WTC11 (cell line): Measurements from ENCODE around the gene TACR1. TPM values are rescaled to one million over a fixed set of nuclear protein-coding genes. Genes with fewer than 3 reads are reported as not detected.
A peak's percentile ranks its signal among the peaks of the same experiment; 100 is the strongest.

Experiments used
- ATAC-seq: fragments of 200-7000 bp; cut with Tn5 transposase; 2 replicates; pipeline ENCODE4 v1.10.0; 2021; ENCODE audit warnings: mild to moderate bottlenecking, moderate library complexity
- CTCF ChIA-PET: fragments of 300-600 bp; sonication (Branson Sonifier 250); formaldehyde crosslinking; loops from one replicate; lab custom pipeline; 2021; ENCODE audit warnings: antibody characterized with exemption; lab: Charles Lee
- POLR2A ChIA-PET: fragments of 350-600 bp; sonication (Branson Sonifier 250); formaldehyde crosslinking; loops from one replicate; lab custom pipeline; 2021; ENCODE audit warnings: antibody characterized with exemption; lab: Charles Lee
- DNase-seq: peaks from one replicate; pipeline ENCODE4 v3.0.0; 2021; ENCODE audit warnings: low spot score
- H3K27ac Mint-ChIP-seq: 2 replicates; pipeline ENCODE4 v1.8.0; 2021; ENCODE audit warnings: mixed read lengths
- H3K27me3 Mint-ChIP-seq: 2 replicates; pipeline ENCODE4 v1.8.0; 2021; ENCODE audit warnings: low read depth, mild to moderate bottlenecking, moderate library complexity, mixed read lengths
- H3K36me3 Mint-ChIP-seq: 2 replicates; pipeline ENCODE4 v1.8.0; 2021; ENCODE audit warnings: mixed read lengths
- H3K4me1 Mint-ChIP-seq: 2 replicates; pipeline ENCODE4 v1.8.0; 2022; ENCODE audit warnings: mixed read lengths
- H3K4me3 Mint-ChIP-seq: 2 replicates; pipeline ENCODE4 v1.8.0; 2021; ENCODE audit warnings: mild to moderate bottlenecking, moderate library complexity, mixed read lengths
- H3K9me3 Mint-ChIP-seq: 2 replicates; pipeline ENCODE4 v1.8.0; 2021; ENCODE audit warnings: mixed read lengths
- ELF4 ChIP-seq: sonication (generic); formaldehyde crosslinking; IDR thresholded peaks from 2 replicates; pipeline ENCODE4 v1.8.1; 2022; ENCODE audit warnings: low read depth, mild to moderate bottlenecking, moderate library complexity, missing genetic modification reagents
- EMX1 ChIP-seq: fragments of 250-450 bp; sonication (Bioruptor Pico); IDR thresholded peaks from 2 replicates; pipeline ENCODE4 v1.8.0; 2021; ENCODE audit warnings: mild to moderate bottlenecking
- ETV6 ChIP-seq: sonication (generic); formaldehyde crosslinking; IDR thresholded peaks from 2 replicates; pipeline ENCODE4 v1.8.1; 2022; ENCODE audit warnings: mild to moderate bottlenecking, missing genetic modification reagents
- FOXK1 ChIP-seq: sonication (generic); formaldehyde crosslinking; IDR thresholded peaks from 2 replicates; pipeline ENCODE4 v1.8.0; 2022; ENCODE audit warnings: mild to moderate bottlenecking, moderate library complexity, missing genetic modification reagents
- KAT7 ChIP-seq: sonication (generic); formaldehyde crosslinking; IDR thresholded peaks from 2 replicates; pipeline ENCODE4 v1.8.1; 2023; ENCODE audit warnings: missing genetic modification reagents, mild to moderate bottlenecking, borderline replicate concordance
- MAX ChIP-seq: sonication (generic); formaldehyde crosslinking; IDR thresholded peaks from 2 replicates; pipeline ENCODE4 v1.8.0; 2022; ENCODE audit warnings: mild to moderate bottlenecking, missing genetic modification reagents
- MYBL2 ChIP-seq: sonication (generic); formaldehyde crosslinking; IDR thresholded peaks from 2 replicates; pipeline ENCODE4 v1.8.1; 2023; ENCODE audit warnings: mild to moderate bottlenecking, moderate library complexity, missing genetic modification reagents
- NFE2L1 ChIP-seq: sonication (generic); formaldehyde crosslinking; IDR thresholded peaks from 2 replicates; pipeline ENCODE4 v1.8.1; 2023; ENCODE audit warnings: missing genetic modification reagents
- NR3C1 ChIP-seq: sonication (generic); formaldehyde crosslinking; conservative IDR thresholded peaks from 2 replicates; pipeline ENCODE4 v1.8.1; 2023; ENCODE audit warnings: low read depth, mild to moderate bottlenecking, missing genetic modification reagents
- SP1 ChIP-seq: sonication (generic); formaldehyde crosslinking; conservative IDR thresholded peaks from 2 replicates; pipeline ENCODE4 v1.8.1; 2022; ENCODE audit warnings: missing genetic modification reagents
- STAT6 ChIP-seq: sonication (generic); formaldehyde crosslinking; conservative IDR thresholded peaks from 2 replicates; pipeline ENCODE4 v1.8.1; 2023; ENCODE audit warnings: mild to moderate bottlenecking, low read depth, missing genetic modification reagents, moderate library complexity
- TCF7 ChIP-seq: sonication (generic); formaldehyde crosslinking; IDR thresholded peaks from 2 replicates; pipeline ENCODE4 v1.8.0; 2022; ENCODE audit warnings: mild to moderate bottlenecking, low read depth, missing genetic modification reagents, moderate library complexity
- TEAD1 ChIP-seq: sonication (generic); formaldehyde crosslinking; IDR thresholded peaks from 2 replicates; pipeline ENCODE4 v1.8.0; 2022; ENCODE audit warnings: mild to moderate bottlenecking, missing genetic modification reagents
- ZNF121 ChIP-seq: sonication (generic); formaldehyde crosslinking; IDR thresholded peaks from 2 replicates; pipeline ENCODE4 v1.8.0; 2023; ENCODE audit warnings: missing genetic modification reagents
- ZNF317 ChIP-seq: sonication (generic); formaldehyde crosslinking; IDR thresholded peaks from 2 replicates; pipeline ENCODE4 v1.8.1; 2023; ENCODE audit warnings: low read depth, mild to moderate bottlenecking, moderate library complexity, missing genetic modification reagents, borderline replicate concordance
- ZNF416 ChIP-seq: fragments of 250-450 bp; sonication (Bioruptor Pico); IDR thresholded peaks from 2 replicates; pipeline ENCODE4 v1.9.0; 2021; ENCODE audit warnings: mild to moderate bottlenecking, inconsistent platforms
- total RNA-seq: library from RNA; stranded (reverse); gene quantifications from 3 replicates; pipeline ENCODE4 v1.2.3, GENCODE V29; 2021
- TF ChIP-seq, protein P1 (sequence below): sonication (generic); formaldehyde crosslinking; IDR thresholded peaks from 2 replicates; pipeline ENCODE4 v1.8.0; 2022; ENCODE audit warnings: mild to moderate bottlenecking, missing genetic modification reagents
- TF ChIP-seq, protein P2 (sequence below): sonication (generic); formaldehyde crosslinking; IDR thresholded peaks from 2 replicates; pipeline ENCODE4 v1.8.0; 2022; ENCODE audit warnings: mild to moderate bottlenecking, missing genetic modification reagents
- TF ChIP-seq, protein P3 (sequence below): sonication (generic); formaldehyde crosslinking; IDR thresholded peaks from 2 replicates; pipeline ENCODE4 v1.8.1; 2023; ENCODE audit warnings: mild to moderate bottlenecking, missing genetic modification reagents, borderline replicate concordance
- TF ChIP-seq, protein P4 (sequence below): fragments of 200-600 bp; IDR thresholded peaks from 2 replicates; pipeline ENCODE4 v1.8.0; 2022; ENCODE audit warnings: antibody characterized with exemption
- TF ChIP-seq, protein P5 (sequence below): sonication (generic); formaldehyde crosslinking; IDR thresholded peaks from 2 replicates; pipeline ENCODE4 v1.8.1; 2022; ENCODE audit warnings: mild to moderate bottlenecking, moderate library complexity, missing genetic modification reagents

The TACR1 gene
- total RNA-seq, 1 experiment from 2014 or later = 0.13 TPM

DNA sequence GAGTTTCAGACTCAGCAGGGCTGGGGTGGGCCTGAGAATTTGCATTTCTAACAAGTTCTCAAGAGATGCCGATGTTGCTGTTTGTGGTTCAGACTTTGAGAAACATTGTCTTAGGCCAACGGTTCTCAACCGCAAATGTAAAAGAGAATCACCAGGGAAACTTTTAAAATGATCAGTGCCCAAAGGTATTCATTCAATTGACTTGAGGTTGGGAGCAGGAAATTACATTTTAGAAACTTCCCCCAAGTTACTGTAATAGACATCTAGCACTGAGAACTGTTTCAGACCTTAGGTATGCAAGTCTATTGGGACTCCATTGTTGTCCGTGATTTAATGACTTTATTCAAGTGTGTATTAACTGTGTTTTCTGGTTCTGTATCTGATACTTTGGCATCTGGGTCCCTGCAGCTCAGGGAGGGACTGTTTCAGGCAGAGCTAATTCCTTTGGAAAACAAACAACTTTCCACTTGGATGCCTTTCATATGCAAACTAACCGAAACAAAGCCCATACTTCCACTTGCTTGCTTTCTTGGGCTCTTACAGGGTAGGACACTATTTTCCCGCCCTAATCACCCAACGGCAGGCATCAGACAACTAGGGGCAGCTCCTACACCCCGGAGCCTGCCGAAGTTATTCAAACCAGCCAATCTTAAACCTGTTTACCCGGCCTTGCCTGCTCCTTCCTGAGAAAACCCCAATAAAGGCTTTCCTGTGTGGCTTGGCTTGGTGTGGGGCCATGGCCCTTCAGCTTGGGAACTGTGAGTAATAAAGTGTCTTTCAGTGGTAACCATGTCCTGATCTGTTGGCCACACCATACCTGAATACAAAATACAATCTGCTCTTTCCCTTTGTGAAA, 143.3 kb downstream of the TACR1 start:
- DNase-seq = peak; percentile 61
- peaks cover 81% of the 10 kb centered on the region for H3K4me1 Mint-ChIP-seq

More for the DNA sequence above, 143.3 kb downstream of the TACR1 start:
- H3K4me3 Mint-ChIP-seq = peak overlapping the region; percentile 43
- H3K36me3 Mint-ChIP-seq = no peaks in the 10 kb centered on the region
- ChIA-PET CTCF (interaction anchor here (0.6 to 3.4 kb wide), 8 partner anchors 8 to 553 kb away, joined by 3 to 16 read pairs (median 4); no protein-coding TSS in a partner anchor), POLR2A (interaction anchor here (0.6 kb wide), 1 partner anchor 142 kb away, joined by 4 read pairs; no protein-coding TSS in a partner anchor)
- H3K9me3 Mint-ChIP-seq = no peaks in the 10 kb centered on the region
- TF ChIP-seq, protein P1, sequence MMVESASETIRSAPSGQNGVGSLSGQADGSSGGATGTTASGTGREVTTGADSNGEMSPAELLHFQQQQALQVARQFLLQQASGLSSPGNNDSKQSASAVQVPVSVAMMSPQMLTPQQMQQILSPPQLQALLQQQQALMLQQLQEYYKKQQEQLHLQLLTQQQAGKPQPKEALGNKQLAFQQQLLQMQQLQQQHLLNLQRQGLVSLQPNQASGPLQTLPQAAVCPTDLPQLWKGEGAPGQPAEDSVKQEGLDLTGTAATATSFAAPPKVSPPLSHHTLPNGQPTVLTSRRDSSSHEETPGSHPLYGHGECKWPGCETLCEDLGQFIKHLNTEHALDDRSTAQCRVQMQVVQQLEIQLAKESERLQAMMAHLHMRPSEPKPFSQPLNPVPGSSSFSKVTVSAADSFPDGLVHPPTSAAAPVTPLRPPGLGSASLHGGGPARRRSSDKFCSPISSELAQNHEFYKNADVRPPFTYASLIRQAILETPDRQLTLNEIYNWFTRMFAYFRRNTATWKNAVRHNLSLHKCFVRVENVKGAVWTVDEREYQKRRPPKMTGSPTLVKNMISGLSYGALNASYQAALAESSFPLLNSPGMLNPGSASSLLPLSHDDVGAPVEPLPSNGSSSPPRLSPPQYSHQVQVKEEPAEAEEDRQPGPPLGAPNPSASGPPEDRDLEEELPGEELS (CRISPR knock-in tag) = peak; percentile 94; the same call in 1 of the 2 replicates
- TF ChIP-seq STAT6 (CRISPR knock-in tag) (no peak), ZNF416 (CRISPR knock-in tag) (no peak), ELF4 (no peak), FOXK1 (CRISPR knock-in tag) (peak; percentile 86), ZNF121 (CRISPR knock-in tag) (0 out of 2 replicates have a peak, but pooled peaks have one; percentile 54), KAT7 (no peak), MYBL2 (peak; percentile 90), EMX1 (CRISPR knock-in tag) (no peak), MAX (CRISPR knock-in tag) (0 out of 2 replicates have a peak, but pooled peaks have one; percentile 26), NR3C1 (CRISPR knock-in tag) (no peak), ETV6 (CRISPR knock-in tag) (peak; percentile 51), ZNF317 (no peak), NFE2L1 (CRISPR knock-in tag) (peak; percentile 63), TCF7 (CRISPR knock-in tag) (no peak), SP1 (peak; percentile 69), TEAD1 (CRISPR knock-in tag) (peak; percentile 55; the same call in 1 of the 2 replicates)
- TF ChIP-seq, protein P2, sequence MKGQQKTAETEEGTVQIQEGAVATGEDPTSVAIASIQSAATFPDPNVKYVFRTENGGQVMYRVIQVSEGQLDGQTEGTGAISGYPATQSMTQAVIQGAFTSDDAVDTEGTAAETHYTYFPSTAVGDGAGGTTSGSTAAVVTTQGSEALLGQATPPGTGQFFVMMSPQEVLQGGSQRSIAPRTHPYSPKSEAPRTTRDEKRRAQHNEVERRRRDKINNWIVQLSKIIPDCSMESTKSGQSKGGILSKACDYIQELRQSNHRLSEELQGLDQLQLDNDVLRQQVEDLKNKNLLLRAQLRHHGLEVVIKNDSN = no peak
- TF ChIP-seq, protein P3, sequence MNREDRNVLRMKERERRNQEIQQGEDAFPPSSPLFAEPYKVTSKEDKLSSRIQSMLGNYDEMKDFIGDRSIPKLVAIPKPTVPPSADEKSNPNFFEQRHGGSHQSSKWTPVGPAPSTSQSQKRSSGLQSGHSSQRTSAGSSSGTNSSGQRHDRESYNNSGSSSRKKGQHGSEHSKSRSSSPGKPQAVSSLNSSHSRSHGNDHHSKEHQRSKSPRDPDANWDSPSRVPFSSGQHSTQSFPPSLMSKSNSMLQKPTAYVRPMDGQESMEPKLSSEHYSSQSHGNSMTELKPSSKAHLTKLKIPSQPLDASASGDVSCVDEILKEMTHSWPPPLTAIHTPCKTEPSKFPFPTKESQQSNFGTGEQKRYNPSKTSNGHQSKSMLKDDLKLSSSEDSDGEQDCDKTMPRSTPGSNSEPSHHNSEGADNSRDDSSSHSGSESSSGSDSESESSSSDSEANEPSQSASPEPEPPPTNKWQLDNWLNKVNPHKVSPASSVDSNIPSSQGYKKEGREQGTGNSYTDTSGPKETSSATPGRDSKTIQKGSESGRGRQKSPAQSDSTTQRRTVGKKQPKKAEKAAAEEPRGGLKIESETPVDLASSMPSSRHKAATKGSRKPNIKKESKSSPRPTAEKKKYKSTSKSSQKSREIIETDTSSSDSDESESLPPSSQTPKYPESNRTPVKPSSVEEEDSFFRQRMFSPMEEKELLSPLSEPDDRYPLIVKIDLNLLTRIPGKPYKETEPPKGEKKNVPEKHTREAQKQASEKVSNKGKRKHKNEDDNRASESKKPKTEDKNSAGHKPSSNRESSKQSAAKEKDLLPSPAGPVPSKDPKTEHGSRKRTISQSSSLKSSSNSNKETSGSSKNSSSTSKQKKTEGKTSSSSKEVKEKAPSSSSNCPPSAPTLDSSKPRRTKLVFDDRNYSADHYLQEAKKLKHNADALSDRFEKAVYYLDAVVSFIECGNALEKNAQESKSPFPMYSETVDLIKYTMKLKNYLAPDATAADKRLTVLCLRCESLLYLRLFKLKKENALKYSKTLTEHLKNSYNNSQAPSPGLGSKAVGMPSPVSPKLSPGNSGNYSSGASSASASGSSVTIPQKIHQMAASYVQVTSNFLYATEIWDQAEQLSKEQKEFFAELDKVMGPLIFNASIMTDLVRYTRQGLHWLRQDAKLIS (CRISPR knock-in tag) = no peak
- TF ChIP-seq, protein P4, sequence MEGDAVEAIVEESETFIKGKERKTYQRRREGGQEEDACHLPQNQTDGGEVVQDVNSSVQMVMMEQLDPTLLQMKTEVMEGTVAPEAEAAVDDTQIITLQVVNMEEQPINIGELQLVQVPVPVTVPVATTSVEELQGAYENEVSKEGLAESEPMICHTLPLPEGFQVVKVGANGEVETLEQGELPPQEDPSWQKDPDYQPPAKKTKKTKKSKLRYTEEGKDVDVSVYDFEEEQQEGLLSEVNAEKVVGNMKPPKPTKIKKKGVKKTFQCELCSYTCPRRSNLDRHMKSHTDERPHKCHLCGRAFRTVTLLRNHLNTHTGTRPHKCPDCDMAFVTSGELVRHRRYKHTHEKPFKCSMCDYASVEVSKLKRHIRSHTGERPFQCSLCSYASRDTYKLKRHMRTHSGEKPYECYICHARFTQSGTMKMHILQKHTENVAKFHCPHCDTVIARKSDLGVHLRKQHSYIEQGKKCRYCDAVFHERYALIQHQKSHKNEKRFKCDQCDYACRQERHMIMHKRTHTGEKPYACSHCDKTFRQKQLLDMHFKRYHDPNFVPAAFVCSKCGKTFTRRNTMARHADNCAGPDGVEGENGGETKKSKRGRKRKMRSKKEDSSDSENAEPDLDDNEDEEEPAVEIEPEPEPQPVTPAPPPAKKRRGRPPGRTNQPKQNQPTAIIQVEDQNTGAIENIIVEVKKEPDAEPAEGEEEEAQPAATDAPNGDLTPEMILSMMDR = no peak
- TF ChIP-seq, protein P5, sequence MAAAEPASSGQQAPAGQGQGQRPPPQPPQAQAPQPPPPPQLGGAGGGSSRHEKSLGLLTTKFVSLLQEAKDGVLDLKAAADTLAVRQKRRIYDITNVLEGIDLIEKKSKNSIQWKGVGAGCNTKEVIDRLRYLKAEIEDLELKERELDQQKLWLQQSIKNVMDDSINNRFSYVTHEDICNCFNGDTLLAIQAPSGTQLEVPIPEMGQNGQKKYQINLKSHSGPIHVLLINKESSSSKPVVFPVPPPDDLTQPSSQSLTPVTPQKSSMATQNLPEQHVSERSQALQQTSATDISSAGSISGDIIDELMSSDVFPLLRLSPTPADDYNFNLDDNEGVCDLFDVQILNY (CRISPR knock-in tag) = peak; percentile 68; the same call in 1 of the 2 replicates
- peaks cover 88% of the 10 kb centered on the region for H3K27me3 Mint-ChIP-seq
- ATAC-seq = peak; percentile 90
- peak overlapping the region; percentile 99 for H3K27ac Mint-ChIP-seq
